Heart left ventricle (tissue), 13 donors: Measurements from ENCODE around the gene RBBP5.

Experiments
- CTCF ChIP-seq, 12 donors: fragments of 200-600 bp; sonication (generic) in 4 of 12; IDR thresholded peaks; one replicate each; pipeline versions ENCODE4 v1.5.0 to v1.8.0; 2018 to 2022; ENCODE audit warnings: antibody characterized with exemption in 12 of 12, mild to moderate bottlenecking in 5 of 12
- POLR2A ChIP-seq, 2 donors: fragments of 450-650 bp; IDR thresholded peaks; one replicate each; pipeline ENCODE4 v1.6.1; 2017; ENCODE audit warnings: antibody characterized with exemption in 2 of 2, mild to moderate bottlenecking in 2 of 2, moderate library complexity in 2 of 2
- donor health status: ischemic (EF 13 %, LVEDD 7.1; RV severe dilation, severe dysfunction).
- donor health status: DM: no; HTN: yes; CAD: no.
- donor health status: DM: no; HTN: no; CAD: no.
- donor health status: ischemic (EF 25% LVEDD 6.9; RV normal size, moderate dysfunction).
- donor health status: ischemic (EF 25% LVEDD 5.7; RV mildly dilated, moderate dysfunction).
- donor health status: ischemic (EF 35%, LVEDD 5.7; RV mildly dilated, moderate dysfunction).
- donor health status: nonischemic (EF 11% LVEDD 7.7; RV severe dilation, severe dysfunction).
- donor health status: DM: yes; HTN: yes; CAD: no.
- donor health status: PGD.
- donor health status: ischemic (EF 29% LVEDD 5.4; RV normal size, mild dysfunction).
- donor health status: nonischemic (EF 23%, LVEDD 6.1; RV moderate dilation, normal function).

GRCh38 chr1:205171369-205171768 is 49.6 kb upstream of the RBBP5 start:
- no peak for TF ChIP-seq CTCF (IDR thresholded peaks at IDR 0.05)
- no peak for TF ChIP-seq POLR2A (IDR thresholded peaks at IDR 0.05)
